GM23338 (cell line): ENCODE data around the gene CD82. TPM values are rescaled to one million over a fixed set of nuclear protein-coding genes. Genes with fewer than 3 reads are reported as not detected.

Experiments used
- ATAC-seq: fragments of 200-7000 bp; cut with Tn5 transposase; 3 replicates; pipeline ENCODE4 v1.9.1; 2020
- DNase-seq: peaks from one replicate; pipeline ENCODE4 v3.0.0-alpha.2; 2015; ENCODE audit warnings: low spot score
- H2AFZ ChIP-seq: fragments of 200-600 bp; sonication (generic); 2 replicates; pipeline ENCODE4 v1.8.0; 2016; ENCODE audit warnings: antibody characterized with exemption, mild to moderate bottlenecking, moderate library complexity
- H3F3A ChIP-seq: fragments of 200-600 bp; sonication (generic); replicated peaks from 2 replicates; pipeline ENCODE4 v1.8.0; 2017; ENCODE audit warnings: antibody characterized with exemption, mixed run types, low read depth
- H3K27ac ChIP-seq: fragments of 200-600 bp; sonication (generic); 2 replicates; pipeline ENCODE4 v1.6.1; 2016; ENCODE audit warnings: low read depth
- H3K27me3 ChIP-seq: fragments of 200-600 bp; sonication (generic); 2 replicates; pipeline ENCODE4 v1.8.0; 2016; ENCODE audit warnings: mild to moderate bottlenecking, mixed run types, moderate library complexity; ENCODE audit not compliant: insufficient read depth
- H3K36me3 ChIP-seq: fragments of 200-600 bp; sonication (generic); 2 replicates; pipeline ENCODE4 v1.8.0; 2016; ENCODE audit warnings: mild to moderate bottlenecking; ENCODE audit not compliant: insufficient read depth
- H3K4me1 ChIP-seq: fragments of 200-600 bp; sonication (generic); 2 replicates; pipeline ENCODE4 v1.8.0; 2016; ENCODE audit warnings: mild to moderate bottlenecking, moderate library complexity; ENCODE audit not compliant: insufficient read depth
- H3K4me2 ChIP-seq: fragments of 200-600 bp; sonication (generic); 2 replicates; pipeline ENCODE4 v1.7.1; 2017; ENCODE audit warnings: mixed run types
- H3K4me3 ChIP-seq: fragments of 200-600 bp; sonication (generic); 2 replicates; pipeline ENCODE4 v1.6.1; 2016; ENCODE audit warnings: mixed run types
- H3K79me2 ChIP-seq: fragments of 200-600 bp; sonication (generic); replicated peaks from 2 replicates; pipeline ENCODE4 v1.8.0; 2017; ENCODE audit warnings: mild to moderate bottlenecking; ENCODE audit not compliant: insufficient read depth
- H3K9me2 ChIP-seq: fragments of 200-600 bp; sonication (generic); 2 replicates; pipeline ENCODE4 v1.8.0; 2017; ENCODE audit not compliant: insufficient read depth
- H4K20me1 ChIP-seq: fragments of 200-600 bp; sonication (generic); replicated peaks from 2 replicates; pipeline ENCODE4 v1.8.0; 2017; ENCODE audit warnings: mild to moderate bottlenecking; ENCODE audit not compliant: insufficient read depth
- H3K27ac Mint-ChIP-seq: 2 replicates; pipeline ENCODE4 v1.8.0; 2020; ENCODE audit warnings: inconsistent platforms, mild to moderate bottlenecking, moderate library complexity, mixed read lengths
- H3K27me3 Mint-ChIP-seq: 3 replicates; pipeline ENCODE4 v1.8.0; 2022; ENCODE audit warnings: low read depth, mild to moderate bottlenecking, moderate library complexity, mixed read lengths, inconsistent platforms; ENCODE audit not compliant: insufficient read depth, poor library complexity
- H3K36me3 Mint-ChIP-seq: 3 replicates; pipeline ENCODE4 v1.8.0; 2021; ENCODE audit warnings: low read depth, mild to moderate bottlenecking, inconsistent platforms, moderate library complexity, mixed read lengths
- H3K4me1 Mint-ChIP-seq: 3 replicates; pipeline ENCODE4 v1.8.0; 2020; ENCODE audit warnings: mild to moderate bottlenecking, inconsistent platforms, mixed read lengths
- H3K4me3 Mint-ChIP-seq: 3 replicates; pipeline ENCODE4 v1.8.0; 2021; ENCODE audit warnings: moderate library complexity, mild to moderate bottlenecking, inconsistent platforms, mixed read lengths
- H3K9me3 Mint-ChIP-seq: 3 replicates; pipeline ENCODE4 v1.8.0; 2020; ENCODE audit warnings: moderate library complexity, mild to moderate bottlenecking, inconsistent platforms, mixed read lengths
- CREB1 ChIP-seq: fragments of 250-450 bp; sonication (Bioruptor Pico); IDR thresholded peaks from 2 replicates; pipeline ENCODE4 v1.5.0; 2020; ENCODE audit warnings: low read depth, mild to moderate bottlenecking, moderate library complexity
- CTCF ChIP-seq, 2 experiments: fragments of 200-600 bp in 1 of 2; sonication (generic) in 1 of 2; conservative IDR thresholded peaks; 2 replicates each; pipeline versions ENCODE4 v1.5.1 to v1.6.1; 2016 to 2017; ENCODE audit warnings: antibody characterized with exemption in 2 of 2, low read depth in 2 of 2, mild to moderate bottlenecking in 2 of 2, moderate library complexity in 1 of 2
- ETS1 ChIP-seq: IDR thresholded peaks from 2 replicates; pipeline ENCODE4 v1.6.1; 2016; ENCODE audit warnings: antibody characterized with exemption
- EZH2 ChIP-seq: fragments of 200-600 bp; sonication (generic); IDR thresholded peaks from one replicate; pipeline ENCODE4 v1.8.0; 2017; ENCODE audit warnings: antibody characterized with exemption, mild to moderate bottlenecking, low read depth; ENCODE audit not compliant: unreplicated experiment
- EZH2phosphoT487 ChIP-seq: fragments of 200-600 bp; sonication (generic); IDR thresholded peaks from one replicate; pipeline ENCODE4 v1.8.1; 2018; ENCODE audit warnings: antibody characterized with exemption; ENCODE audit not compliant: unreplicated experiment
- NANOG ChIP-seq: IDR thresholded peaks from 2 replicates; pipeline ENCODE4 v1.6.1; 2016; ENCODE audit warnings: antibody characterized with exemption, borderline replicate concordance
- POLR2AphosphoS5 ChIP-seq: IDR thresholded peaks from 2 replicates; pipeline ENCODE4 v1.6.1; 2016; ENCODE audit warnings: antibody characterized with exemption, low read depth
- ZNF114 ChIP-seq: fragments of 250-450 bp; sonication (Bioruptor Pico); IDR thresholded peaks from 2 replicates; pipeline ENCODE4 v1.5.0; 2020; ENCODE audit warnings: mild to moderate bottlenecking, moderate library complexity
- ZNF331 ChIP-seq: fragments of 250-450 bp; sonication (Bioruptor Pico); IDR thresholded peaks from 2 replicates; pipeline ENCODE4 v1.5.0; 2020; ENCODE audit warnings: low read depth, mild to moderate bottlenecking, moderate library complexity
- ZNF462 ChIP-seq: fragments of 250-450 bp; sonication (Bioruptor Pico); IDR thresholded peaks from 2 replicates; pipeline ENCODE4 v1.5.0; 2020; ENCODE audit warnings: mild to moderate bottlenecking, moderate library complexity
- polyA plus RNA-seq: library from polyadenylated mRNA; unstranded; fragments of >200 nt; fragmentation: Nextera tagmentation; extraction: Ambion mirVana; gene quantifications from 2 replicates; pipeline ENCODE4 v1.2.1, GENCODE V29; 2016
- total RNA-seq: library from RNA; depleted of rRNA; stranded (reverse); fragments of >200 nt; shearing (Covaris generic); gene quantifications from 2 replicates; pipeline ENCODE4 v1.2.3, GENCODE V29; 2014

CD82 gene
- total and polyA plus RNA-seq, 2 experiments from 2014 or later, result 4.4 to 4.9 TPM

GRCh38 chr11:44562845-44563460 lies 2.5 kb upstream of the CD82 start:
- TF ChIP-seq EZH2phosphoT487 (no peak), CTCF (conservative IDR thresholded peaks at IDR 0.05; ENCODE audit: low read depth in 2 of 2) (no peak), ZNF331 (CRISPR knock-in tag) (no peak)
- Histone ChIP-seq H3K4me3 (no peak overlapping the region), H3K9me2 (no peaks in the 10 kb centered on the region), H3F3A (no peaks in the 10 kb centered on the region), H3K4me1 (peaks cover 37% of the 10 kb centered on the region), H3K36me3 (no peaks in the 10 kb centered on the region), H3K79me2 (no peaks in the 10 kb centered on the region), H3K27ac (no peak overlapping the region), H3K4me2 (no peak overlapping the region), H4K20me1 (0 out of 2 replicates have a peak, but pooled peaks cover 4% of the 10 kb centered on the region), H3K27me3 (peaks cover 22% of the 10 kb centered on the region), H2AFZ (no peak overlapping the region)
- Mint-ChIP-seq H3K4me3 (no peak overlapping the region), H3K27ac (no peak overlapping the region), H3K4me1 (peaks cover 43% of the 10 kb centered on the region), H3K27me3 (peaks cover 19% of the 10 kb centered on the region), H3K9me3 (no peaks in the 10 kb centered on the region), H3K36me3 (no peaks in the 10 kb centered on the region)
- no peak for DNase-seq
- no peak for ATAC-seq

- no peak for TF ChIP-seq CREB1 (CRISPR knock-in tag)
- TF ChIP-seq CTCF (conservative IDR thresholded peaks at IDR 0.05; ENCODE audit: low read depth in 2 of 2), result no peak
- TF ChIP-seq ZNF331 (CRISPR knock-in tag), result no peak
- TF ChIP-seq NANOG, result no peak
- no peak for TF ChIP-seq EZH2
- no peak for TF ChIP-seq POLR2AphosphoS5
- no peak for TF ChIP-seq ZNF462 (CRISPR knock-in tag)
- TF ChIP-seq ETS1, result no peak
- no peak for TF ChIP-seq ZNF114 (CRISPR knock-in tag)
- H3K27me3 Mint-ChIP-seq, result peaks cover 22% of the 10 kb centered on the region
- Histone ChIP-seq H3K4me3 (no peak overlapping the region), H3K4me2 (no peak overlapping the region), H3K79me2 (no peaks in the 10 kb centered on the region), H3K27me3 (peaks cover 22% of the 10 kb centered on the region), H3K27ac (no peak overlapping the region), H2AFZ (no peak overlapping the region), H3K4me1 (peaks cover 32% of the 10 kb centered on the region), H4K20me1 (0 out of 2 replicates have a peak, but pooled peaks cover 4% of the 10 kb centered on the region), H3F3A (no peaks in the 10 kb centered on the region), H3K36me3 (no peaks in the 10 kb centered on the region), H3K9me2 (no peaks in the 10 kb centered on the region)
- DNase-seq (no peak), ATAC-seq (no peak)
- H3K36me3 Mint-ChIP-seq, result no peaks in the 10 kb centered on the region
- peaks cover 42% of the 10 kb centered on the region for H3K4me1 Mint-ChIP-seq
- no peak overlapping the region; the same call in 2 of the 3 replicates for H3K4me3 Mint-ChIP-seq
- H3K27ac Mint-ChIP-seq, result no peak overlapping the region
- no peaks in the 10 kb centered on the region for H3K9me3 Mint-ChIP-seq
Measured at GRCh38 chr11:44563711-44564110, 1.8 kb upstream of the CD82 start.
